Right lobe of liver (tissue), 4 donors: ENCODE data around the gene TEP1.

Source experiments
- POLR2A ChIP-seq: fragments of 450-650 bp; IDR thresholded peaks from one replicate; pipeline ENCODE4 v1.6.1; 2017; ENCODE audit warnings: antibody characterized with exemption, mild to moderate bottlenecking
- TF ChIP-seq, protein P1 (sequence below), 4 donors: fragments of 200-600 bp in 3 of 4; fragments of 450-650 bp in 1 of 4; IDR thresholded peaks; one replicate each; pipeline versions ENCODE4 v1.5.1 to v1.8.0; 2016 to 2022; ENCODE audit warnings: antibody characterized with exemption in 4 of 4, mild to moderate bottlenecking in 2 of 4
- donor health status: DM: no; HTN: no; CAD: no.
- donor health status: DM: no; HTN: no; CAD: no.
- donor health status: DM: no; HTN: yes; CAD: no.

DNA sequence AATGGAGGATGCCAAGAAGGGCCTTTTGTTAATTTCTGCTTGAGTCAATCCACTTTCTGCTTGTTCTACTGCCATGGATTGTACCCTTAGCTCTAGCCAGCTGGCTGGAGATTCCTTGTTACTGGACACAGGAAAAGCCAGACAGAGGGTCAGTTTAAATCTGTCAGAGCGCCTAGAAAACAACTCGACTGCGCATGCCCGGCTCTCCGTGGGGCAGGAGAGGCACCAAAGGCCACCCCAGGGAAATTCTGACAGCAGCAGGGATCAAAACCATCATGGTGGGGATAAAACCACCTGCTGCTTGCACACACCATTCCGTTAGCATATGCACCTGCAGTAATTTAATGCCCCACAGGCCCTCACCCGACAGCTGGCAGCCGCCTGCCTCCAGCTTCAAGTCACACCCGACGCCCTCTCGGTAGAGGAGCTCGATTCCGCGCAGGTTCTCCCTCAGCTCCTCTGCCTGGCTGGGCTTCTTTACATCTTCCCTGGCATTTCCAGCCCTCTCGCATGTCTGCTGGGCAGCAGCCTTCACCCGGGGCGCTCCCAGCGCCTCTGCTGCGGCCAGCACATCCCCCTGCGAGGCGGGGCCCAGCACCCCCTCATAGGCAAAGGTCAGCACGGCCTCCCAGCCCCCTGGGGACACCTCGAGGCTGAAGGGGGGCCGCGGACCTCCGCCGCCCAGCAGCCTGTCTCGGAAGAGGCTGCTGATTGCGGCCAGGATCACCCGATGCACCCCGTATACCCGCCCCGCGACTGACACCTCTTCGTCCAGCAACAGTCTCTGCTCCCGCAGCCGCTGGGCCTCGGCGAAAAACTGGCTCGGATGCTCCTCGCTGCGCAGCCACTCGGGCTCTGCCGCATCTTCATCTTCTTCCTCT lies 21.6 kb upstream of the TEP1 start:
- TF ChIP-seq POLR2A = no peak
- TF ChIP-seq, protein P1, sequence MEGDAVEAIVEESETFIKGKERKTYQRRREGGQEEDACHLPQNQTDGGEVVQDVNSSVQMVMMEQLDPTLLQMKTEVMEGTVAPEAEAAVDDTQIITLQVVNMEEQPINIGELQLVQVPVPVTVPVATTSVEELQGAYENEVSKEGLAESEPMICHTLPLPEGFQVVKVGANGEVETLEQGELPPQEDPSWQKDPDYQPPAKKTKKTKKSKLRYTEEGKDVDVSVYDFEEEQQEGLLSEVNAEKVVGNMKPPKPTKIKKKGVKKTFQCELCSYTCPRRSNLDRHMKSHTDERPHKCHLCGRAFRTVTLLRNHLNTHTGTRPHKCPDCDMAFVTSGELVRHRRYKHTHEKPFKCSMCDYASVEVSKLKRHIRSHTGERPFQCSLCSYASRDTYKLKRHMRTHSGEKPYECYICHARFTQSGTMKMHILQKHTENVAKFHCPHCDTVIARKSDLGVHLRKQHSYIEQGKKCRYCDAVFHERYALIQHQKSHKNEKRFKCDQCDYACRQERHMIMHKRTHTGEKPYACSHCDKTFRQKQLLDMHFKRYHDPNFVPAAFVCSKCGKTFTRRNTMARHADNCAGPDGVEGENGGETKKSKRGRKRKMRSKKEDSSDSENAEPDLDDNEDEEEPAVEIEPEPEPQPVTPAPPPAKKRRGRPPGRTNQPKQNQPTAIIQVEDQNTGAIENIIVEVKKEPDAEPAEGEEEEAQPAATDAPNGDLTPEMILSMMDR (IDR thresholded peaks at IDR 0.05) = no peak
